Ramos (cell line): ENCODE results near the gene ANTXR2.

Experiments
- in situ Hi-C: fragments of 300-500 bp; cut with MboI; formaldehyde crosslinking; loops from one replicate; pipeline ENCODE4 v1.14.3; 2022; ENCODE audit warnings: low sequenced_read_pairs; ENCODE audit not compliant: unreplicated experiment

Gene ANTXR2

GRCh38 chr4:80092847-80093246 is 19.8 kb upstream of the ANTXR2 start:
- in situ Hi-C loops: no loop called here

- in situ Hi-C loops: no loop called here
Observed at GRCh38 chr4:80092088-80092487, 19.1 kb upstream of the ANTXR2 start.

GRCh38 chr4:80091688-80092087 is 18.7 kb upstream of the ANTXR2 start:
- in situ Hi-C loops: no loop called here

GRCh38 chr4:80091184-80091583 is 18.2 kb upstream of the ANTXR2 start:
- in situ Hi-C loops: no loop called here

GRCh38 chr4:80090090-80090489 is 17.1 kb upstream of the ANTXR2 start:
- in situ Hi-C loops: no loop called here

- in situ Hi-C loops: no loop called here
Observed at GRCh38 chr4:80088471-80088870, 15.4 kb upstream of the ANTXR2 start.

- in situ Hi-C loops: no loop called here
Observed at GRCh38 chr4:80086296-80086695, 13.3 kb upstream of the ANTXR2 start.

GRCh38 chr4:80085081-80085480 is 12.1 kb upstream of the ANTXR2 start:
- in situ Hi-C loops: no loop called here

- in situ Hi-C loops: no loop called here
Observed at GRCh38 chr4:80082693-80083092, 9.7 kb upstream of the ANTXR2 start.

GRCh38 chr4:80081566-80081965 is 8.5 kb upstream of the ANTXR2 start:
- in situ Hi-C loops: no loop called here

- in situ Hi-C loops: no loop called here
Observed at GRCh38 chr4:80079255-80079923, 6.4 kb upstream of the ANTXR2 start.

- in situ Hi-C loops: no loop called here
Observed at GRCh38 chr4:80078346-80079092, 5.5 kb upstream of the ANTXR2 start.

GRCh38 chr4:80077639-80078038 is 4.6 kb upstream of the ANTXR2 start:
- in situ Hi-C loops: no loop called here

- in situ Hi-C loops: no loop called here
Observed at GRCh38 chr4:80076681-80077080, 3.7 kb upstream of the ANTXR2 start.

GRCh38 chr4:80075995-80076675 is 3.1 kb upstream of the ANTXR2 start:
- in situ Hi-C loops: no loop called here

GRCh38 chr4:80074651-80075050 is 1.6 kb upstream of the ANTXR2 start:
- in situ Hi-C loops: no loop called here

GRCh38 chr4:80074069-80074468 is 1.0 kb upstream of the ANTXR2 start:
- in situ Hi-C loops: no loop called here

- in situ Hi-C loops: no loop called here
Observed at GRCh38 chr4:80073473-80074008, 512 bp upstream of the ANTXR2 start.

GRCh38 chr4:80072228-80072743 is 743 bp downstream of the ANTXR2 start:
- in situ Hi-C loops: no loop called here

GRCh38 chr4:80071604-80072227 is 1.3 kb downstream of the ANTXR2 start:
- in situ Hi-C loops: no loop called here
